Measurements from ENCODE around the gene OXA1L.
"Not testable (repeated sequence)": the region's sequence is repeated elsewhere in the genome, so short reads cannot be mapped to it uniquely, and the experiment has no call there.

Gene OXA1L

GRCh38 chr14:22766457-22767322 lies at the start of gene OXA1L:
TSS of gene OXA1L (plus strand) at chr14:22766688. CDS start at chr14:22766702, 14 bp downstream.
- TF ChIP-seq CTCF (IDR thresholded peaks at IDR 0.05; ENCODE audit: low read depth, low read length) = no peak
- H3K4me3 ChIP-seq (ENCODE audit: low read depth, low read length) = peak within 1 kb of the TSS; percentile 85

- no peak for TF ChIP-seq CTCF (IDR thresholded peaks at IDR 0.05; ENCODE audit: low read depth, low read length)
- no peak overlapping the region for H3K4me3 ChIP-seq (ENCODE audit: low read depth, low read length)
Observed at GRCh38 chr14:22718091-22718490, 48.4 kb upstream of the OXA1L start.

GRCh38 chr14:22721213-22721612 lies 45.3 kb upstream of the OXA1L start:
- H3K4me3 ChIP-seq (ENCODE audit: low read depth, low read length) = no peak overlapping the region
- TF ChIP-seq CTCF (IDR thresholded peaks at IDR 0.05; ENCODE audit: low read depth, low read length) = no peak

- H3K4me3 ChIP-seq (ENCODE audit: low read depth, low read length) = no peak overlapping the region
- TF ChIP-seq CTCF (IDR thresholded peaks at IDR 0.05; ENCODE audit: low read depth, low read length) = no peak
Observed at GRCh38 chr14:22723815-22724214, 42.7 kb upstream of the OXA1L start.

GRCh38 chr14:22724847-22725246 lies 41.6 kb upstream of the OXA1L start:
- H3K4me3 ChIP-seq (ENCODE audit: low read depth, low read length) = not testable (repeated sequence)

- H3K4me3 ChIP-seq (ENCODE audit: low read depth, low read length) = not testable (repeated sequence)
Observed at GRCh38 chr14:22725374-22725773, 41.1 kb upstream of the OXA1L start.

GRCh38 chr14:22726012-22726411 lies 40.5 kb upstream of the OXA1L start:
- TF ChIP-seq CTCF (IDR thresholded peaks at IDR 0.05; ENCODE audit: low read depth, low read length) = no peak
- H3K4me3 ChIP-seq (ENCODE audit: low read depth, low read length) = no peak overlapping the region

GRCh38 chr14:22732062-22732461 lies 34.4 kb upstream of the OXA1L start:
- not testable (repeated sequence) for H3K4me3 ChIP-seq (ENCODE audit: low read depth, low read length)

- H3K4me3 ChIP-seq (ENCODE audit: low read depth, low read length) = no peak overlapping the region
- TF ChIP-seq CTCF (IDR thresholded peaks at IDR 0.05; ENCODE audit: low read depth, low read length) = no peak
Observed at GRCh38 chr14:22733829-22734228, 32.7 kb upstream of the OXA1L start.
